Neuron (in vitro differentiated cells): Measurements from ENCODE around the gene SIGLEC7.
"Not testable (repeated sequence)": the region's sequence is repeated elsewhere in the genome, so short reads cannot be mapped to it uniquely, and the experiment has no call there.

Source experiments
- H2AFZ ChIP-seq: one replicate; pipeline ENCODE4 v1.6.1; 2013; ENCODE audit warnings: low read depth, mild to moderate bottlenecking, inconsistent platforms, low read length, moderate library complexity
- H3K27me3 ChIP-seq: one replicate; pipeline ENCODE4 v1.6.1; 2013; ENCODE audit warnings: low read length; ENCODE audit not compliant: insufficient read depth
- H3K36me3 ChIP-seq: one replicate; pipeline ENCODE4 v1.6.1; 2013; ENCODE audit warnings: low read length; ENCODE audit not compliant: insufficient read depth
- H3K4me1 ChIP-seq: one replicate; pipeline ENCODE4 v1.6.1; 2013; ENCODE audit warnings: low read length; ENCODE audit not compliant: insufficient read depth
- H3K4me3 ChIP-seq: 2 replicates; pipeline ENCODE4 v1.5.1; 2013; ENCODE audit warnings: mild to moderate bottlenecking, low read length, moderate library complexity
- H3K9me3 ChIP-seq: one replicate; pipeline ENCODE4 v1.6.1; 2013; ENCODE audit warnings: low read length

The SIGLEC7 gene

GRCh38 chr19:51169283-51169918, 27.3 kb downstream of the SIGLEC7 start:
- not testable (repeated sequence) for H3K4me1 ChIP-seq, H3K4me3 ChIP-seq, H2AFZ ChIP-seq, H3K27me3 ChIP-seq, H3K36me3 ChIP-seq, H3K9me3 ChIP-seq

- Histone ChIP-seq H3K27me3 (peaks cover 11% of the 10 kb centered on the region), H3K36me3 (no peaks in the 10 kb centered on the region), H3K4me3 (no peak overlapping the region), H2AFZ (no peak overlapping the region), H3K4me1 (no peaks in the 10 kb centered on the region), H3K9me3 (peaks cover 2% of the 10 kb centered on the region)
Measured at GRCh38 chr19:51172223-51172622, 30.1 kb downstream of the SIGLEC7 start.

- Histone ChIP-seq H3K4me3 (no peak overlapping the region), H3K4me1 (no peaks in the 10 kb centered on the region), H2AFZ (no peak overlapping the region), H3K36me3 (no peaks in the 10 kb centered on the region), H3K9me3 (no peaks in the 10 kb centered on the region), H3K27me3 (peaks cover 18% of the 10 kb centered on the region)
Measured at GRCh38 chr19:51173681-51174080, 31.6 kb downstream of the SIGLEC7 start.

- Histone ChIP-seq H3K27me3 (peaks cover 44% of the 10 kb centered on the region), H3K4me3 (no peak overlapping the region), H2AFZ (no peak overlapping the region), H3K36me3 (no peaks in the 10 kb centered on the region), H3K4me1 (no peaks in the 10 kb centered on the region), H3K9me3 (peaks cover 2% of the 10 kb centered on the region)
Measured at GRCh38 chr19:51179256-51179655, 37.2 kb downstream of the SIGLEC7 start.

GRCh38 chr19:51181377-51181912, 39.3 kb downstream of the SIGLEC7 start:
- no peak overlapping the region for H3K4me3 ChIP-seq
- no peaks in the 10 kb centered on the region for H3K36me3 ChIP-seq
- no peaks in the 10 kb centered on the region for H3K4me1 ChIP-seq
- H3K27me3 ChIP-seq: peaks cover 54% of the 10 kb centered on the region
- H2AFZ ChIP-seq: no peak overlapping the region
- peaks cover 2% of the 10 kb centered on the region for H3K9me3 ChIP-seq

- Histone ChIP-seq H3K9me3 (peaks cover 2% of the 10 kb centered on the region), H3K36me3 (no peaks in the 10 kb centered on the region), H3K4me1 (no peaks in the 10 kb centered on the region), H2AFZ (no peak overlapping the region), H3K27me3 (peaks cover 51% of the 10 kb centered on the region), H3K4me3 (no peak overlapping the region)
Measured at GRCh38 chr19:51181913-51182419, 39.9 kb downstream of the SIGLEC7 start.

- Histone ChIP-seq H3K36me3 (no peaks in the 10 kb centered on the region), H3K9me3 (peaks cover 2% of the 10 kb centered on the region), H3K27me3 (peaks cover 46% of the 10 kb centered on the region), H3K4me3 (no peak overlapping the region), H3K4me1 (no peaks in the 10 kb centered on the region), H2AFZ (no peak overlapping the region)
Measured at GRCh38 chr19:51183629-51184028, 41.5 kb downstream of the SIGLEC7 start.

GRCh38 chr19:51185069-51185867, 43.2 kb downstream of the SIGLEC7 start:
- Histone ChIP-seq H3K36me3 (no peaks in the 10 kb centered on the region), H3K27me3 (peaks cover 43% of the 10 kb centered on the region), H3K9me3 (peaks cover 2% of the 10 kb centered on the region), H2AFZ (no peak overlapping the region), H3K4me1 (no peaks in the 10 kb centered on the region), H3K4me3 (no peak overlapping the region)

- H3K4me3 ChIP-seq: no peak overlapping the region
- H3K9me3 ChIP-seq: peaks cover 2% of the 10 kb centered on the region
- H3K4me1 ChIP-seq: no peaks in the 10 kb centered on the region
- no peaks in the 10 kb centered on the region for H3K36me3 ChIP-seq
- H2AFZ ChIP-seq: no peak overlapping the region
- H3K27me3 ChIP-seq: peaks cover 43% of the 10 kb centered on the region
Measured at GRCh38 chr19:51185868-51186215, 43.7 kb downstream of the SIGLEC7 start.

GRCh38 chr19:51186323-51186722, 44.2 kb downstream of the SIGLEC7 start:
- H2AFZ ChIP-seq: no peak overlapping the region
- H3K9me3 ChIP-seq: no peaks in the 10 kb centered on the region
- peaks cover 43% of the 10 kb centered on the region for H3K27me3 ChIP-seq

GRCh38 chr19:51187395-51188226, 45.5 kb downstream of the SIGLEC7 start:
- Histone ChIP-seq H3K9me3 (no peaks in the 10 kb centered on the region), H3K36me3 (no peaks in the 10 kb centered on the region), H2AFZ (no peak overlapping the region), H3K4me3 (no peak overlapping the region), H3K27me3 (peaks cover 34% of the 10 kb centered on the region), H3K4me1 (no peaks in the 10 kb centered on the region)

More at GRCh38 chr19:51186323-51186722, 44.2 kb downstream of the SIGLEC7 start:
- H3K4me1 ChIP-seq: no peaks in the 10 kb centered on the region
- no peak overlapping the region for H3K4me3 ChIP-seq
- no peaks in the 10 kb centered on the region for H3K36me3 ChIP-seq

GRCh38 chr19:51188227-51188559, 46.1 kb downstream of the SIGLEC7 start:
- peaks cover 31% of the 10 kb centered on the region for H3K27me3 ChIP-seq
- no peaks in the 10 kb centered on the region for H3K4me1 ChIP-seq
- H3K36me3 ChIP-seq: no peaks in the 10 kb centered on the region
- H3K4me3 ChIP-seq: no peak overlapping the region
- H3K9me3 ChIP-seq: no peaks in the 10 kb centered on the region
- no peak overlapping the region for H2AFZ ChIP-seq

- Histone ChIP-seq H3K4me3 (no peak overlapping the region), H3K27me3 (peaks cover 3% of the 10 kb centered on the region), H3K9me3 (no peaks in the 10 kb centered on the region), H3K36me3 (no peaks in the 10 kb centered on the region), H3K4me1 (no peaks in the 10 kb centered on the region), H2AFZ (no peak overlapping the region)
Measured at GRCh38 chr19:51192689-51193088, 50.6 kb downstream of the SIGLEC7 start.
